Measurements from ENCODE around the gene PNMA8B.

Gene PNMA8B

GRCh38 chr19:46463516-46463915, 32.2 kb downstream of the PNMA8B start:
- H3K9me3 ChIP-seq (replicated peaks; ENCODE audit: insufficient read depth, low read length), result no peaks in the 10 kb centered on the region
- no peak overlapping the region for H2AFZ ChIP-seq (ENCODE audit: low read length)
- no peak overlapping the region for H3K4me3 ChIP-seq (ENCODE audit: low read length)
- no peak for DNase-seq
- no peaks in the 10 kb centered on the region for H3K9me2 ChIP-seq (replicated peaks; ENCODE audit: insufficient read depth, low read length)
- H3K4me1 ChIP-seq (ENCODE audit: low read length), result no peaks in the 10 kb centered on the region
- H3K4me2 ChIP-seq (ENCODE audit: low read depth, low read length), result no peak overlapping the region
- TF ChIP-seq EZH2 (optimal IDR thresholded peaks at IDR 0.05; ENCODE audit: low read depth, low read length) (no peak), EZH2phosphoT487 (IDR thresholded peaks at IDR 0.05; ENCODE audit: low read length) (no peak)
- TF ChIP-seq, protein P1, sequence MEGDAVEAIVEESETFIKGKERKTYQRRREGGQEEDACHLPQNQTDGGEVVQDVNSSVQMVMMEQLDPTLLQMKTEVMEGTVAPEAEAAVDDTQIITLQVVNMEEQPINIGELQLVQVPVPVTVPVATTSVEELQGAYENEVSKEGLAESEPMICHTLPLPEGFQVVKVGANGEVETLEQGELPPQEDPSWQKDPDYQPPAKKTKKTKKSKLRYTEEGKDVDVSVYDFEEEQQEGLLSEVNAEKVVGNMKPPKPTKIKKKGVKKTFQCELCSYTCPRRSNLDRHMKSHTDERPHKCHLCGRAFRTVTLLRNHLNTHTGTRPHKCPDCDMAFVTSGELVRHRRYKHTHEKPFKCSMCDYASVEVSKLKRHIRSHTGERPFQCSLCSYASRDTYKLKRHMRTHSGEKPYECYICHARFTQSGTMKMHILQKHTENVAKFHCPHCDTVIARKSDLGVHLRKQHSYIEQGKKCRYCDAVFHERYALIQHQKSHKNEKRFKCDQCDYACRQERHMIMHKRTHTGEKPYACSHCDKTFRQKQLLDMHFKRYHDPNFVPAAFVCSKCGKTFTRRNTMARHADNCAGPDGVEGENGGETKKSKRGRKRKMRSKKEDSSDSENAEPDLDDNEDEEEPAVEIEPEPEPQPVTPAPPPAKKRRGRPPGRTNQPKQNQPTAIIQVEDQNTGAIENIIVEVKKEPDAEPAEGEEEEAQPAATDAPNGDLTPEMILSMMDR (IDR thresholded peaks at IDR 0.05; ENCODE audit: low read length), result no peak
- peaks cover 89% of the 10 kb centered on the region for H3K27me3 ChIP-seq (replicated peaks; ENCODE audit: insufficient read depth, low read length)
- H3K36me3 ChIP-seq (replicated peaks; ENCODE audit: insufficient read depth, low read length), result no peaks in the 10 kb centered on the region
- no peaks in the 10 kb centered on the region for H3F3A ChIP-seq (ENCODE audit: insufficient read depth, low read length)
- no peak overlapping the region for H3K9ac ChIP-seq (ENCODE audit: low read length)
- no peaks in the 10 kb centered on the region for H3K79me2 ChIP-seq (ENCODE audit: low read length)
- no peaks in the 10 kb centered on the region for H4K20me1 ChIP-seq (ENCODE audit: insufficient read depth, low read length)
- no peak overlapping the region for H3K27ac ChIP-seq (ENCODE audit: low read length)

- H3K9ac ChIP-seq (ENCODE audit: low read length), result no peak overlapping the region
- H3K27me3 ChIP-seq (replicated peaks; ENCODE audit: insufficient read depth, low read length), result peaks cover 86% of the 10 kb centered on the region
- no peaks in the 10 kb centered on the region for H3K4me1 ChIP-seq (ENCODE audit: low read length)
- H3F3A ChIP-seq (ENCODE audit: insufficient read depth, low read length), result no peaks in the 10 kb centered on the region
- DNase-seq, result no peak
- no peaks in the 10 kb centered on the region for H3K9me3 ChIP-seq (replicated peaks; ENCODE audit: insufficient read depth, low read length)
- H4K20me1 ChIP-seq (ENCODE audit: insufficient read depth, low read length), result no peaks in the 10 kb centered on the region
- H2AFZ ChIP-seq (ENCODE audit: low read length), result no peak overlapping the region
- H3K36me3 ChIP-seq (replicated peaks; ENCODE audit: insufficient read depth, low read length), result no peaks in the 10 kb centered on the region
- TF ChIP-seq EZH2 (optimal IDR thresholded peaks at IDR 0.05; ENCODE audit: low read depth, low read length), result no peak
- no peak for TF ChIP-seq EZH2phosphoT487 (IDR thresholded peaks at IDR 0.05; ENCODE audit: low read length)
- TF ChIP-seq, protein P1 (IDR thresholded peaks at IDR 0.05; ENCODE audit: low read length), result no peak
- H3K27ac ChIP-seq (ENCODE audit: low read length), result no peak overlapping the region
- H3K4me2 ChIP-seq (ENCODE audit: low read depth, low read length), result no peak overlapping the region
- H3K4me3 ChIP-seq (ENCODE audit: low read length), result no peak overlapping the region
- no peaks in the 10 kb centered on the region for H3K9me2 ChIP-seq (replicated peaks; ENCODE audit: insufficient read depth, low read length)
- H3K79me2 ChIP-seq (ENCODE audit: low read length), result no peaks in the 10 kb centered on the region
Measured at GRCh38 chr19:46461537-46461936, 34.1 kb downstream of the PNMA8B start.

DNA sequence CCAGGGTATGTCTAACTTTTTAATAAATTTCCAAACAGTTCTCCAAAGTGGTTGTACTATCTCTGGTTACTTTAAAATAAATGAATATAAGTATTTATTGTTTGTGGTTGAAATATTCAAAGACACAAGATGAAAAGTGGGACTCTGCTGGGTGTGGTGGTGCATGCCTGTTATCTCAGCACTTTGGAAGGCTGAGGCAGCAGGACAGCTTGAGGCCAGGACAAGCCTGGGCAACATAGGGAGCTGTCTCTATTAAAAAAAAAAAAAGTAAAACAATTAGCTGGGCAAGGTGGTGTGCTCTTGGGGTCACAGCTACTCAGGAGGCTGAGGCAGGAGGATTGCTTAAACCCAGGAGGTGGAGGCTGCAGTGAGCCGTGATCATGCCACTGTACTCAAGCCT, 34.7 kb downstream of the PNMA8B start:
- Histone ChIP-seq H3F3A (ENCODE audit: insufficient read depth, low read length) (no peaks in the 10 kb centered on the region), H3K9me2 (replicated peaks; ENCODE audit: insufficient read depth, low read length) (no peaks in the 10 kb centered on the region), H3K27ac (ENCODE audit: low read length) (no peak overlapping the region), H3K4me2 (ENCODE audit: low read depth, low read length) (no peak overlapping the region), H3K4me1 (ENCODE audit: low read length) (no peaks in the 10 kb centered on the region), H3K36me3 (replicated peaks; ENCODE audit: insufficient read depth, low read length) (no peaks in the 10 kb centered on the region), H3K4me3 (ENCODE audit: low read length) (no peak overlapping the region), H4K20me1 (ENCODE audit: insufficient read depth, low read length) (no peaks in the 10 kb centered on the region), H3K27me3 (replicated peaks; ENCODE audit: insufficient read depth, low read length) (peaks cover 86% of the 10 kb centered on the region), H3K79me2 (ENCODE audit: low read length) (no peaks in the 10 kb centered on the region), H3K9me3 (replicated peaks; ENCODE audit: insufficient read depth, low read length) (no peaks in the 10 kb centered on the region), H2AFZ (ENCODE audit: low read length) (no peak overlapping the region), H3K9ac (ENCODE audit: low read length) (no peak overlapping the region)
- DNase-seq, result no peak
- TF ChIP-seq, protein P1 (IDR thresholded peaks at IDR 0.05; ENCODE audit: low read length), result no peak
- no peak for TF ChIP-seq EZH2 (optimal IDR thresholded peaks at IDR 0.05; ENCODE audit: low read depth, low read length)
- TF ChIP-seq EZH2phosphoT487 (IDR thresholded peaks at IDR 0.05; ENCODE audit: low read length), result no peak

All from MM.1S (cell line).